Central memory CD4-positive, alpha-beta T cell (primary cell): ENCODE results near the gene ZHX3.

Experiments
- DNase-seq: peaks from one replicate; pipeline ENCODE4 v3.0.0; 2022

Gene ZHX3

GRCh38 chr20:41355192-41355591, 37.7 kb upstream of the ZHX3 start:
- no peak for DNase-seq

- DNase-seq: no peak
Observed at GRCh38 chr20:41353530-41353929, 36.0 kb upstream of the ZHX3 start.

GRCh38 chr20:41352666-41353065, 35.1 kb upstream of the ZHX3 start:
- no peak for DNase-seq

- DNase-seq: no peak
Observed at GRCh38 chr20:41352106-41352505, 34.6 kb upstream of the ZHX3 start.

- no peak for DNase-seq
Observed at GRCh38 chr20:41350408-41350962, 33.0 kb upstream of the ZHX3 start.

- DNase-seq: no peak
Observed at GRCh38 chr20:41349943-41350342, 32.4 kb upstream of the ZHX3 start.

GRCh38 chr20:41349266-41349665, 31.7 kb upstream of the ZHX3 start:
- no peak for DNase-seq

- no peak for DNase-seq
Observed at GRCh38 chr20:41348430-41349172, 31.1 kb upstream of the ZHX3 start.

GRCh38 chr20:41347523-41348429, 30.2 kb upstream of the ZHX3 start:
- DNase-seq: no peak

- DNase-seq: no peak
Observed at GRCh38 chr20:41345729-41346067, 28.2 kb upstream of the ZHX3 start.

GRCh38 chr20:41344938-41345728, 27.6 kb upstream of the ZHX3 start:
- no peak for DNase-seq

GRCh38 chr20:41344477-41344876, 26.9 kb upstream of the ZHX3 start:
- DNase-seq: no peak

- DNase-seq: no peak
Observed at GRCh38 chr20:41342474-41343464, 25.2 kb upstream of the ZHX3 start.

GRCh38 chr20:41340327-41341055, 23.0 kb upstream of the ZHX3 start, which contains the start of gene LPIN3:
Gene LPIN3 (plus strand): TSS chr20:41340821. CDS start chr20:41345804, 4,983 bp downstream.
- DNase-seq: peak; percentile 18

GRCh38 chr20:41339957-41340326, 22.4 kb upstream of the ZHX3 start:
- peak; percentile 76 for DNase-seq

- DNase-seq: no peak
Observed at GRCh38 chr20:41336711-41337492, 19.4 kb upstream of the ZHX3 start.

GRCh38 chr20:41335591-41335990, 18.1 kb upstream of the ZHX3 start:
- no peak for DNase-seq

- no peak for DNase-seq
Observed at GRCh38 chr20:41334443-41335421, 17.2 kb upstream of the ZHX3 start.

- DNase-seq: no peak
Observed at GRCh38 chr20:41334036-41334435, 16.5 kb upstream of the ZHX3 start.
